ENCODE results near the gene NOS3. TPM values are rescaled to one million over a fixed set of nuclear protein-coding genes. Genes with fewer than 3 reads are reported as not detected.

The NOS3 gene
- polyA plus RNA-seq, 6 donors from 2014 or later, result 0.29 to 2.8 (median 1.3) TPM

GRCh38 chr7:151056666-151057505 lies 66.1 kb downstream of the NOS3 start:
- Mint-ChIP-seq H3K4me1 (peaks cover 30 to 43% (median 41%) of the 10 kb centered on the region in 3 donors), H3K27ac (peak overlapping the region in 4 of 6 donors; percentile 52 to 92 (median 79)), H3K27me3 (peaks cover 5 to 19% (median 10%) of the 10 kb centered on the region in 3 donors), H3K4me3 (peak overlapping the region; percentile 90 to 97 (median 95)), H3K9me3 (no peaks in the 10 kb centered on the region), H3K36me3 (peaks cover 0 to 19% of the 10 kb centered on the region in 2 donors)
- no peak for DNase-seq
- ATAC-seq (ENCODE audit: low read depth in 2 of 2), result no peak

GRCh38 chr7:151057506-151057988 lies 66.7 kb downstream of the NOS3 start, which contains the start of gene CDK5:
Gene CDK5 (minus strand): TSS chr7:151057897. CDS start chr7:151057848, 49 bp downstream.
- Mint-ChIP-seq H3K4me3 (peak within 1 kb of the TSS; percentile 90 to 97 (median 95)), H3K9me3 (no peaks in the 10 kb centered on the region), H3K36me3 (peaks cover 0 to 15% of the 10 kb centered on the region in 2 donors), H3K27ac (peak within 1 kb of the TSS; percentile 87 to 98 (median 95)), H3K4me1 (peaks cover 32 to 43% (median 40%) of the 10 kb centered on the region in 3 donors), H3K27me3 (peaks cover 3 to 14% (median 3%) of the 10 kb centered on the region in 3 donors)
- ATAC-seq (ENCODE audit: low read depth in 2 of 2) (peak; percentile 3 to 4), DNase-seq (no peak)

GRCh38 chr7:151057989-151058780 lies 67.4 kb downstream of the NOS3 start:
- DNase-seq (peak; percentile 94), ATAC-seq (ENCODE audit: low read depth in 2 of 2) (peak; percentile 88 to 92)
- Mint-ChIP-seq H3K27ac (peak overlapping the region; percentile 87 to 98 (median 95)), H3K36me3 (peaks cover 0 to 8% of the 10 kb centered on the region in 2 donors), H3K9me3 (no peaks in the 10 kb centered on the region), H3K4me3 (peak overlapping the region; percentile 90 to 97 (median 95)), H3K4me1 (peaks cover 32 to 43% (median 37%) of the 10 kb centered on the region in 3 donors), H3K27me3 (peaks cover 0 to 8% (median 0%) of the 10 kb centered on the region in 3 donors)

GRCh38 chr7:151058781-151059366 lies 68.1 kb downstream of the NOS3 start:
- H3K4me1 Mint-ChIP-seq, result peaks cover 32 to 50% (median 39%) of the 10 kb centered on the region in 3 donors
- peaks cover 0 to 6% (median 0%) of the 10 kb centered on the region in 3 donors for H3K27me3 Mint-ChIP-seq
- H3K27ac Mint-ChIP-seq, result peak overlapping the region; percentile 87 to 98 (median 95)
- no peaks in the 10 kb centered on the region for H3K9me3 Mint-ChIP-seq
- ATAC-seq (ENCODE audit: low read depth in 2 of 2) (no peak), DNase-seq (no peak)
- H3K4me3 Mint-ChIP-seq, result peak overlapping the region; percentile 90 to 97 (median 95)
- peaks cover 0 to 6% of the 10 kb centered on the region in 2 donors for H3K36me3 Mint-ChIP-seq

GRCh38 chr7:151059367-151060112 lies 68.7 kb downstream of the NOS3 start, which contains the start of gene SLC4A2:
Gene SLC4A2 (plus strand): TSS chr7:151059589. CDS start chr7:151061988, 2,399 bp downstream.
- Mint-ChIP-seq H3K9me3 (no peaks in the 10 kb centered on the region), H3K27ac (peak within 1 kb of the TSS; percentile 87 to 98 (median 96)), H3K36me3 (peaks cover 0 to 4% of the 10 kb centered on the region in 2 donors), H3K4me3 (peak within 1 kb of the TSS; percentile 90 to 97 (median 95)), H3K4me1 (peaks cover 32 to 53% (median 39%) of the 10 kb centered on the region in 3 donors), H3K27me3 (peaks cover 0 to 3% (median 0%) of the 10 kb centered on the region in 3 donors)
- DNase-seq (peak; percentile 81), ATAC-seq (ENCODE audit: low read depth in 2 of 2) (peak; percentile 32 to 37)

GRCh38 chr7:151060113-151060415 lies 69.2 kb downstream of the NOS3 start:
- H3K36me3 Mint-ChIP-seq, result no peaks in the 10 kb centered on the region

GRCh38 chr7:151060416-151061212 lies 69.8 kb downstream of the NOS3 start:
- Mint-ChIP-seq H3K27ac (peak overlapping the region in 3 of 6 donors; percentile 39 to 87 (median 59)), H3K4me3 (peak overlapping the region; percentile 88 to 97 (median 92)), H3K4me1 (peaks cover 32 to 53% (median 39%) of the 10 kb centered on the region in 3 donors), H3K36me3 (no peaks in the 10 kb centered on the region), H3K9me3 (no peaks in the 10 kb centered on the region), H3K27me3 (no peaks in the 10 kb centered on the region)
- DNase-seq (no peak), ATAC-seq (ENCODE audit: low read depth in 2 of 2) (no peak)

More at GRCh38 chr7:151060113-151060415, 69.2 kb downstream of the NOS3 start:
- Mint-ChIP-seq H3K4me3 (peak overlapping the region; percentile 88 to 97 (median 92)), H3K9me3 (no peaks in the 10 kb centered on the region), H3K27ac (peak overlapping the region in 4 of 6 donors; percentile 39 to 87 (median 64)), H3K27me3 (no peaks in the 10 kb centered on the region), H3K4me1 (peaks cover 32 to 53% (median 39%) of the 10 kb centered on the region in 3 donors)
- ATAC-seq (ENCODE audit: low read depth in 2 of 2) (no peak), DNase-seq (no peak)

GRCh38 chr7:151061213-151062110 lies 70.6 kb downstream of the NOS3 start:
- no peaks in the 10 kb centered on the region for H3K36me3 Mint-ChIP-seq
- H3K9me3 Mint-ChIP-seq, result no peaks in the 10 kb centered on the region
- H3K4me1 Mint-ChIP-seq, result peaks cover 32 to 53% (median 39%) of the 10 kb centered on the region in 3 donors
- H3K27me3 Mint-ChIP-seq, result no peaks in the 10 kb centered on the region
- peak overlapping the region in 3 of 6 donors; percentile 48 to 87 (median 59) for H3K27ac Mint-ChIP-seq
- ATAC-seq (ENCODE audit: low read depth in 2 of 2), result no peak
- peak overlapping the region in 6 of 8 donors; percentile 52 to 97 (median 90) for H3K4me3 Mint-ChIP-seq
- no peak for DNase-seq

GRCh38 chr7:151062111-151062398 lies 71.2 kb downstream of the NOS3 start:
- Mint-ChIP-seq H3K27ac (peak overlapping the region in 1 of 6 donors; percentile 42), H3K9me3 (no peaks in the 10 kb centered on the region), H3K4me3 (peak overlapping the region in 3 of 8 donors; percentile 15 to 91 (median 52)), H3K27me3 (no peaks in the 10 kb centered on the region), H3K36me3 (no peaks in the 10 kb centered on the region), H3K4me1 (peaks cover 28 to 48% (median 34%) of the 10 kb centered on the region in 3 donors)
- ATAC-seq (ENCODE audit: low read depth in 2 of 2), result no peak
- no peak for DNase-seq

- Mint-ChIP-seq H3K36me3 (no peaks in the 10 kb centered on the region), H3K4me1 (peaks cover 23 to 42% (median 28%) of the 10 kb centered on the region in 3 donors), H3K9me3 (no peaks in the 10 kb centered on the region), H3K27ac (no peak overlapping the region), H3K4me3 (no peak overlapping the region), H3K27me3 (no peaks in the 10 kb centered on the region)
- ATAC-seq (ENCODE audit: low read depth in 2 of 2) (no peak), DNase-seq (no peak)
Observed at GRCh38 chr7:151062399-151063211, 71.8 kb downstream of the NOS3 start.

Measured in naive B cell (primary cell).